ENCODE data around the gene ICAM1. TPM values are rescaled to one million over a fixed set of nuclear protein-coding genes. Genes with fewer than 3 reads are reported as not detected.

ICAM1 gene
- total RNA-seq, 2 donors from 2014 or later: 41.4 to 160 TPM

- Histone ChIP-seq H3K4me1 (ENCODE audit: control insufficient read depth in 1 of 2, low read depth in 2 of 2) (peaks cover 0 to 32% of the 10 kb centered on the region in 2 donors), H3K27me3 (replicated peaks; ENCODE audit: insufficient read depth) (no peaks in the 10 kb centered on the region), H3K36me3 (peaks cover 11% of the 10 kb centered on the region), H3K9me3 (no peaks in the 10 kb centered on the region), H3K4me3 (no peak overlapping the region), H3K27ac (no peak overlapping the region)
- TF ChIP-seq CTCF (IDR thresholded peaks at IDR 0.05): no peak
- DNase-seq (ENCODE audit: low spot score): no peak
- no peak for ATAC-seq (ENCODE audit: insufficient number of reproducible peaks, low FRiP score, low read depth)
These were observed 44.4 kb upstream of the ICAM1 start for GRCh38 chr19:10226376-10227025.

- TF ChIP-seq CTCF (IDR thresholded peaks at IDR 0.05): no peak
- DNase-seq (ENCODE audit: low spot score) (no peak), ATAC-seq (ENCODE audit: insufficient number of reproducible peaks, low FRiP score, low read depth) (no peak)
- Histone ChIP-seq H3K9me3 (no peaks in the 10 kb centered on the region), H3K4me1 (ENCODE audit: control insufficient read depth in 1 of 2, low read depth in 2 of 2) (peaks cover 0 to 32% of the 10 kb centered on the region in 2 donors), H3K27me3 (replicated peaks; ENCODE audit: insufficient read depth) (no peaks in the 10 kb centered on the region), H3K4me3 (no peak overlapping the region), H3K27ac (peak overlapping the region in 1 of 2 donors; percentile 14), H3K36me3 (peaks cover 11% of the 10 kb centered on the region)
These were observed 43.6 kb upstream of the ICAM1 start for GRCh38 chr19:10227026-10227971.

GRCh38 chr19:10228393-10228792 lies 42.5 kb upstream of the ICAM1 start:
- Histone ChIP-seq H3K36me3 (peaks cover 11% of the 10 kb centered on the region), H3K27ac (no peak overlapping the region), H3K4me3 (no peak overlapping the region), H3K9me3 (no peaks in the 10 kb centered on the region), H3K4me1 (ENCODE audit: control insufficient read depth in 1 of 2, low read depth in 2 of 2) (peaks cover 0 to 32% of the 10 kb centered on the region in 2 donors), H3K27me3 (replicated peaks; ENCODE audit: insufficient read depth) (no peaks in the 10 kb centered on the region)
- no peak for DNase-seq (ENCODE audit: low spot score)
- TF ChIP-seq CTCF (IDR thresholded peaks at IDR 0.05): no peak
- no peak for ATAC-seq (ENCODE audit: insufficient number of reproducible peaks, low FRiP score, low read depth)

- no peak for DNase-seq (ENCODE audit: low spot score)
- Histone ChIP-seq H3K27me3 (replicated peaks; ENCODE audit: insufficient read depth) (no peaks in the 10 kb centered on the region), H3K4me1 (ENCODE audit: control insufficient read depth in 1 of 2, low read depth in 2 of 2) (peaks cover 0 to 32% of the 10 kb centered on the region in 2 donors), H3K36me3 (peaks cover 7% of the 10 kb centered on the region), H3K27ac (no peak overlapping the region), H3K9me3 (no peaks in the 10 kb centered on the region), H3K4me3 (no peak overlapping the region)
- peak; percentile 18 for TF ChIP-seq CTCF (IDR thresholded peaks at IDR 0.05)
- ATAC-seq (ENCODE audit: insufficient number of reproducible peaks, low FRiP score, low read depth): no peak
These were observed 42.0 kb upstream of the ICAM1 start for GRCh38 chr19:10228920-10229319.

GRCh38 chr19:10230173-10230860 lies 40.6 kb upstream of the ICAM1 start:
- DNase-seq (ENCODE audit: low spot score) (no peak), ATAC-seq (ENCODE audit: insufficient number of reproducible peaks, low FRiP score, low read depth) (no peak)
- H3K27ac ChIP-seq: peak overlapping the region in 1 of 2 donors; percentile 47
- H3K4me1 ChIP-seq (ENCODE audit: control insufficient read depth in 1 of 2, low read depth in 2 of 2): peaks cover 0 to 32% of the 10 kb centered on the region in 2 donors
- H3K4me3 ChIP-seq: peak overlapping the region; percentile 89
- no peak for TF ChIP-seq CTCF (IDR thresholded peaks at IDR 0.05)
- H3K9me3 ChIP-seq: no peaks in the 10 kb centered on the region
- H3K27me3 ChIP-seq (replicated peaks; ENCODE audit: insufficient read depth): no peaks in the 10 kb centered on the region
- no peaks in the 10 kb centered on the region for H3K36me3 ChIP-seq

Measured in thoracic aorta (tissue), 2 donors.